ENCODE measurements around the gene ADAMTS8. TPM values are rescaled to one million over a fixed set of nuclear protein-coding genes. Genes with fewer than 3 reads are reported as not detected.

The ADAMTS8 gene
- total and polyA plus RNA-seq, 4 donors: 0.02 to 0.08 (median 0.07) TPM; not detected in 1

DNA sequence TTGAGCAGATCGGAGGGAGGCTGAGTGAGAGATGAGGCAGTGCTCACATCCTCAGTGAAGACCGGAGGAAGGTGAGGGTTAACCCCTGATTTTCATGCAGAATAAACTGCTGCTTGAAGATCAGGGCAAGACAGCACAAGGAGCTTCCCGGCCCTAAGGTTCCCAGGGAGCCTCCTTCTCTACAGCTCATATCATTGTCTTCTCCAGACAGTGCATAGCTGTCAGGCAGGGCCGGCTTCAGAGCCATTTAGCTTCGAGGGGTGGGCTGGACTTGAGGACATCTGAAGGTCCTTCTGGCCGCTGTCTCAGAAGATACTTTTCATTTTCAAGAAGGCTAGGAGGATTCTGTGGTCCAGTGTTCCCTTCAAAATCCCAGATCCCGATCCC lies 7.2 kb downstream of the ADAMTS8 start:
- H3K27ac ChIP-seq (ENCODE audit: low read depth in 1 of 2, low read length in 2 of 2): no peak overlapping the region
- no peaks in the 10 kb centered on the region for H3K36me3 ChIP-seq (ENCODE audit: control insufficient read depth in 4 of 4, insufficient read depth in 3 of 4, low read depth in 1 of 4, low read length in 3 of 4)
- no peak for DNase-seq (ENCODE audit: low spot score)
- H3K4me1 ChIP-seq (ENCODE audit: control insufficient read depth in 4 of 4, insufficient read depth in 4 of 4, low read length in 3 of 4): peaks cover 0 to 5% (median 0%) of the 10 kb centered on the region in 4 donors
- peaks cover 0 to 2% (median under 1%) of the 10 kb centered on the region in 4 donors for H3K27me3 ChIP-seq (ENCODE audit: control insufficient read depth in 4 of 4, insufficient read depth in 4 of 4, low read length in 3 of 4)
- H3K4me3 ChIP-seq (ENCODE audit: low read depth in 1 of 3, low read length in 3 of 3): no peak overlapping the region
- no peaks in the 10 kb centered on the region for H3K9me3 ChIP-seq (ENCODE audit: control insufficient read depth in 4 of 4, low read length in 3 of 4)
- H3K9ac ChIP-seq (ENCODE audit: low read depth in 1 of 2, low read length in 2 of 2): no peak overlapping the region
- TF ChIP-seq SP1 (IDR thresholded peaks at IDR 0.05) (no peak), YY1 (IDR thresholded peaks at IDR 0.05) (no peak), GABPA (IDR thresholded peaks at IDR 0.05 in 1 of 2, conservative IDR thresholded peaks at IDR 0.05 in 1 of 2) (no peak), EGR1 (IDR thresholded peaks at IDR 0.05; ENCODE audit: low read depth in 2 of 2) (no peak), RAD21 (IDR thresholded peaks at IDR 0.05) (no peak), JUND (IDR thresholded peaks at IDR 0.05) (no peak), FOXA2 (IDR thresholded peaks at IDR 0.05) (no peak), TAF1 (conservative IDR thresholded peaks at IDR 0.05) (no peak), RXRA (IDR thresholded peaks at IDR 0.05) (no peak), FOXA1 (IDR thresholded peaks at IDR 0.05) (no peak), NR2F2 (IDR thresholded peaks at IDR 0.05) (no peak), HNF4G (IDR thresholded peaks at IDR 0.05) (no peak), HNF4A (conservative IDR thresholded peaks at IDR 0.05) (no peak)
- TF ChIP-seq, protein P1, sequence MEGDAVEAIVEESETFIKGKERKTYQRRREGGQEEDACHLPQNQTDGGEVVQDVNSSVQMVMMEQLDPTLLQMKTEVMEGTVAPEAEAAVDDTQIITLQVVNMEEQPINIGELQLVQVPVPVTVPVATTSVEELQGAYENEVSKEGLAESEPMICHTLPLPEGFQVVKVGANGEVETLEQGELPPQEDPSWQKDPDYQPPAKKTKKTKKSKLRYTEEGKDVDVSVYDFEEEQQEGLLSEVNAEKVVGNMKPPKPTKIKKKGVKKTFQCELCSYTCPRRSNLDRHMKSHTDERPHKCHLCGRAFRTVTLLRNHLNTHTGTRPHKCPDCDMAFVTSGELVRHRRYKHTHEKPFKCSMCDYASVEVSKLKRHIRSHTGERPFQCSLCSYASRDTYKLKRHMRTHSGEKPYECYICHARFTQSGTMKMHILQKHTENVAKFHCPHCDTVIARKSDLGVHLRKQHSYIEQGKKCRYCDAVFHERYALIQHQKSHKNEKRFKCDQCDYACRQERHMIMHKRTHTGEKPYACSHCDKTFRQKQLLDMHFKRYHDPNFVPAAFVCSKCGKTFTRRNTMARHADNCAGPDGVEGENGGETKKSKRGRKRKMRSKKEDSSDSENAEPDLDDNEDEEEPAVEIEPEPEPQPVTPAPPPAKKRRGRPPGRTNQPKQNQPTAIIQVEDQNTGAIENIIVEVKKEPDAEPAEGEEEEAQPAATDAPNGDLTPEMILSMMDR (IDR thresholded peaks at IDR 0.05; ENCODE audit: low read depth, low read length, missing input control): no peak
- TF ChIP-seq, protein P2, sequence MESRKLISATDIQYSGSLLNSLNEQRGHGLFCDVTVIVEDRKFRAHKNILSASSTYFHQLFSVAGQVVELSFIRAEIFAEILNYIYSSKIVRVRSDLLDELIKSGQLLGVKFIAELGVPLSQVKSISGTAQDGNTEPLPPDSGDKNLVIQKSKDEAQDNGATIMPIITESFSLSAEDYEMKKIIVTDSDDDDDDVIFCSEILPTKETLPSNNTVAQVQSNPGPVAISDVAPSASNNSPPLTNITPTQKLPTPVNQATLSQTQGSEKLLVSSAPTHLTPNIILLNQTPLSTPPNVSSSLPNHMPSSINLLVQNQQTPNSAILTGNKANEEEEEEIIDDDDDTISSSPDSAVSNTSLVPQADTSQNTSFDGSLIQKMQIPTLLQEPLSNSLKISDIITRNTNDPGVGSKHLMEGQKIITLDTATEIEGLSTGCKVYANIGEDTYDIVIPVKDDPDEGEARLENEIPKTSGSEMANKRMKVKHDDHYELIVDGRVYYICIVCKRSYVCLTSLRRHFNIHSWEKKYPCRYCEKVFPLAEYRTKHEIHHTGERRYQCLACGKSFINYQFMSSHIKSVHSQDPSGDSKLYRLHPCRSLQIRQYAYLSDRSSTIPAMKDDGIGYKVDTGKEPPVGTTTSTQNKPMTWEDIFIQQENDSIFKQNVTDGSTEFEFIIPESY (IDR thresholded peaks at IDR 0.05): no peak
- TF ChIP-seq, protein P3, sequence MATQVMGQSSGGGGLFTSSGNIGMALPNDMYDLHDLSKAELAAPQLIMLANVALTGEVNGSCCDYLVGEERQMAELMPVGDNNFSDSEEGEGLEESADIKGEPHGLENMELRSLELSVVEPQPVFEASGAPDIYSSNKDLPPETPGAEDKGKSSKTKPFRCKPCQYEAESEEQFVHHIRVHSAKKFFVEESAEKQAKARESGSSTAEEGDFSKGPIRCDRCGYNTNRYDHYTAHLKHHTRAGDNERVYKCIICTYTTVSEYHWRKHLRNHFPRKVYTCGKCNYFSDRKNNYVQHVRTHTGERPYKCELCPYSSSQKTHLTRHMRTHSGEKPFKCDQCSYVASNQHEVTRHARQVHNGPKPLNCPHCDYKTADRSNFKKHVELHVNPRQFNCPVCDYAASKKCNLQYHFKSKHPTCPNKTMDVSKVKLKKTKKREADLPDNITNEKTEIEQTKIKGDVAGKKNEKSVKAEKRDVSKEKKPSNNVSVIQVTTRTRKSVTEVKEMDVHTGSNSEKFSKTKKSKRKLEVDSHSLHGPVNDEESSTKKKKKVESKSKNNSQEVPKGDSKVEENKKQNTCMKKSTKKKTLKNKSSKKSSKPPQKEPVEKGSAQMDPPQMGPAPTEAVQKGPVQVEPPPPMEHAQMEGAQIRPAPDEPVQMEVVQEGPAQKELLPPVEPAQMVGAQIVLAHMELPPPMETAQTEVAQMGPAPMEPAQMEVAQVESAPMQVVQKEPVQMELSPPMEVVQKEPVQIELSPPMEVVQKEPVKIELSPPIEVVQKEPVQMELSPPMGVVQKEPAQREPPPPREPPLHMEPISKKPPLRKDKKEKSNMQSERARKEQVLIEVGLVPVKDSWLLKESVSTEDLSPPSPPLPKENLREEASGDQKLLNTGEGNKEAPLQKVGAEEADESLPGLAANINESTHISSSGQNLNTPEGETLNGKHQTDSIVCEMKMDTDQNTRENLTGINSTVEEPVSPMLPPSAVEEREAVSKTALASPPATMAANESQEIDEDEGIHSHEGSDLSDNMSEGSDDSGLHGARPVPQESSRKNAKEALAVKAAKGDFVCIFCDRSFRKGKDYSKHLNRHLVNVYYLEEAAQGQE (IDR thresholded peaks at IDR 0.05): no peak
- TF ChIP-seq, protein P4, sequence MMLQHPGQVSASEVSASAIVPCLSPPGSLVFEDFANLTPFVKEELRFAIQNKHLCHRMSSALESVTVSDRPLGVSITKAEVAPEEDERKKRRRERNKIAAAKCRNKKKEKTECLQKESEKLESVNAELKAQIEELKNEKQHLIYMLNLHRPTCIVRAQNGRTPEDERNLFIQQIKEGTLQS (IDR thresholded peaks at IDR 0.05): no peak
- TF ChIP-seq, protein P5, sequence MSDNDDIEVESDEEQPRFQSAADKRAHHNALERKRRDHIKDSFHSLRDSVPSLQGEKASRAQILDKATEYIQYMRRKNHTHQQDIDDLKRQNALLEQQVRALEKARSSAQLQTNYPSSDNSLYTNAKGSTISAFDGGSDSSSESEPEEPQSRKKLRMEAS (IDR thresholded peaks at IDR 0.05): no peak
- WGBS: 89% methylated on average over 7 of the region's 7 CpGs

Measured in liver (tissue), 9 donors.